Left lung (tissue), 10 donors: Measurements from ENCODE around the gene RAI14. TPM values are rescaled to one million over a fixed set of nuclear protein-coding genes. Genes with fewer than 3 reads are reported as not detected.

ENCODE experiments used
- ATAC-seq: fragments of 200-7000 bp; cut with Tn5 transposase; one replicate; pipeline ENCODE4 v1.9.1; 2020; ENCODE audit warnings: moderate library complexity
- DNase-seq, 4 donors: peaks; one replicate each; pipeline ENCODE4 v3.0.0-alpha.2; 2013 to 2020
- H3K27ac ChIP-seq, 2 donors: fragments of 200-600 bp; sonication (generic) in 1 of 2; one replicate each; pipeline versions ENCODE4 v1.5.0 to v1.8.0; 2020 to 2021
- H3K27me3 ChIP-seq, 2 donors: fragments of 200-600 bp; sonication (generic) in 1 of 2; one replicate each; pipeline versions ENCODE4 v1.5.0 to v1.8.0; 2020 to 2021
- H3K36me3 ChIP-seq, 2 donors: fragments of 200-600 bp; sonication (generic) in 1 of 2; one replicate each; pipeline versions ENCODE4 v1.5.0 to v1.8.0; 2020 to 2021
- H3K4me1 ChIP-seq, 2 donors: fragments of 200-600 bp; one replicate each; pipeline ENCODE4 v1.8.0; 2021
- H3K4me3 ChIP-seq, 2 donors: fragments of 200-600 bp; sonication (generic) in 1 of 2; one replicate each; pipeline versions ENCODE4 v1.5.0 to v1.8.0; 2020 to 2021; ENCODE audit warnings: mild to moderate bottlenecking in 1 of 2
- H3K9me3 ChIP-seq, 2 donors: fragments of 200-600 bp; sonication (generic) in 1 of 2; one replicate each; pipeline versions ENCODE4 v1.5.0 to v1.8.0; 2020 to 2021
- CTCF ChIP-seq, 2 donors: fragments of 200-600 bp; sonication (generic) in 1 of 2; IDR thresholded peaks; one replicate each; pipeline versions ENCODE4 v1.5.0 to v1.8.0; 2021; ENCODE audit warnings: antibody characterized with exemption in 2 of 2
- intact Hi-C, 2 donors: fragments of 100-400 bp; cut with DNase I; formaldehyde crosslinking; loops; one replicate each; pipeline versions ENCODE4 v1.11.2 to v1.14.2; 2022
- polyA plus RNA-seq, 6 donors: library from polyadenylated mRNA; unstranded; fragments of 120-200 nt; gene quantifications; one replicate each; pipeline ENCODE4 v1.2.1, GENCODE V29; 2013; ENCODE audit not compliant: insufficient read length in 6 of 6
- total RNA-seq, 2 donors: library from RNA; stranded (reverse); fragmentation: NEBNext Ultra II Directional; extraction: Animal tissue kit (Norgen Biotek cat#: 25700); gene quantifications; one replicate each; pipeline ENCODE4 v1.2.1, GENCODE V29; 2021
- donor health status: DM: no; HTN: yes; CAD: no.
- donor health status: DM: no; HTN: no; CAD: no.

RAI14 gene
- total and polyA plus RNA-seq, 8 donors = 48.4 to 109 (median 53.8) TPM

- Histone ChIP-seq H3K27ac (no peak overlapping the region), H3K4me3 (no peak overlapping the region), H3K27me3 (no peaks in the 10 kb centered on the region), H3K9me3 (no peaks in the 10 kb centered on the region), H3K36me3 (no peaks in the 10 kb centered on the region), H3K4me1 (no peaks in the 10 kb centered on the region)
- ATAC-seq (no peak), DNase-seq (no peak)
- no peak for TF ChIP-seq CTCF (IDR thresholded peaks at IDR 0.05)
- intact Hi-C loops = no loop called here
Observed at GRCh38 chr5:34703767-34704713, 47.9 kb downstream of the RAI14 start.

DNA sequence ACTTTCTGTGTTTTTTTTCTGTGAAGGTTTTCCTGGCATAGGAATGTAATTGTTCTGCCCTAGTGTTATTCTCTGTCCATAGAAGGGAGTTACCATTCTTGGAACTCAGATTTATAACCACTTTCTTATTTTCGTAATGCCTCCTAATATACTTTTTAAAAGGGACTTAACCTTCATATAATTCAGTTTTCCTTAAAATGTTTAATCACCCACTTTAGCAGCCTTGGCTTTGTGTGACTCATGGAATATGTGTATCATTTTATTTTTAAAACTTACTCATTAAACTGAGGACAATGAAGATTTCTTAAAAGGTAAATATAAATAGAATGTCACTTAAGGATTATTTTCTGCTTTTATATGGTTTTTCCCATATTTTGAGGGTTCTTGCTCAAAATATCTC, 50.0 kb downstream of the RAI14 start:
- H3K4me1 ChIP-seq = peaks cover 0 to 5% of the 10 kb centered on the region in 2 donors
- ATAC-seq (no peak), DNase-seq (no peak)
- no peak for TF ChIP-seq CTCF (IDR thresholded peaks at IDR 0.05)
- H3K27me3 ChIP-seq = no peaks in the 10 kb centered on the region
- intact Hi-C loops = no loop called here
- H3K9me3 ChIP-seq = no peaks in the 10 kb centered on the region
- H3K36me3 ChIP-seq = no peaks in the 10 kb centered on the region
- H3K4me3 ChIP-seq = no peak overlapping the region
- no peak overlapping the region for H3K27ac ChIP-seq

GRCh38 chr5:34707451-34708107, 51.5 kb downstream of the RAI14 start:
- no peak for ATAC-seq
- Histone ChIP-seq H3K4me3 (no peak overlapping the region), H3K27me3 (no peaks in the 10 kb centered on the region), H3K9me3 (no peaks in the 10 kb centered on the region), H3K4me1 (peaks cover 0 to 5% of the 10 kb centered on the region in 2 donors), H3K27ac (no peak overlapping the region), H3K36me3 (no peaks in the 10 kb centered on the region)
- DNase-seq = no peak
- intact Hi-C loops = no loop called here
- no peak for TF ChIP-seq CTCF (IDR thresholded peaks at IDR 0.05)

DNA sequence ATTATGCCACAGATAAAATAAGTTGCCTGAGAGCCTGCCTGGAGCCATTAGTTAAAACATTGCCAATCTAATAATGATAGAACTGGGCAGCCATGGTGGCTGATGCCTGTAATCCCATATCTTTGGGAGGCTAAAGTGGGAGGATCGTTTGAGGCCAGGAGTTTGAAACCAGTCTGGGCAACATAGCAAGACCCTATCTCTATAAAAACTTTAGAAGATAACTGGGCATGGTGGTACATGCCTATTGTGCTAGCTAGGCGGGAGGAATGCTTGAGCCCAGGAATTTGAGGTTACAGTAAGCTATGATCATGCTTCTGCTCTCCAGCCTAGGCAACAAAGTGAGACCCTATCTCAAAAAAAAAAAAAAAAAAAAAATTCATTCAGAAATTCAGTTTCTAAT, 52.6 kb downstream of the RAI14 start:
- no peak for DNase-seq
- TF ChIP-seq CTCF (IDR thresholded peaks at IDR 0.05) = no peak
- no peak overlapping the region for H3K27ac ChIP-seq
- no peak for ATAC-seq
- no peaks in the 10 kb centered on the region for H3K36me3 ChIP-seq
- intact Hi-C loops = no loop called here
- no peaks in the 10 kb centered on the region for H3K9me3 ChIP-seq
- no peaks in the 10 kb centered on the region for H3K27me3 ChIP-seq
- H3K4me3 ChIP-seq = no peak overlapping the region
- H3K4me1 ChIP-seq = peaks cover 0 to 5% of the 10 kb centered on the region in 2 donors
